ENCODE measurements around the gene RAB34.
"Not testable (repeated sequence)": the region's sequence is repeated elsewhere in the genome, so short reads cannot be mapped to it uniquely, and the experiment has no call there.

Gene RAB34

DNA sequence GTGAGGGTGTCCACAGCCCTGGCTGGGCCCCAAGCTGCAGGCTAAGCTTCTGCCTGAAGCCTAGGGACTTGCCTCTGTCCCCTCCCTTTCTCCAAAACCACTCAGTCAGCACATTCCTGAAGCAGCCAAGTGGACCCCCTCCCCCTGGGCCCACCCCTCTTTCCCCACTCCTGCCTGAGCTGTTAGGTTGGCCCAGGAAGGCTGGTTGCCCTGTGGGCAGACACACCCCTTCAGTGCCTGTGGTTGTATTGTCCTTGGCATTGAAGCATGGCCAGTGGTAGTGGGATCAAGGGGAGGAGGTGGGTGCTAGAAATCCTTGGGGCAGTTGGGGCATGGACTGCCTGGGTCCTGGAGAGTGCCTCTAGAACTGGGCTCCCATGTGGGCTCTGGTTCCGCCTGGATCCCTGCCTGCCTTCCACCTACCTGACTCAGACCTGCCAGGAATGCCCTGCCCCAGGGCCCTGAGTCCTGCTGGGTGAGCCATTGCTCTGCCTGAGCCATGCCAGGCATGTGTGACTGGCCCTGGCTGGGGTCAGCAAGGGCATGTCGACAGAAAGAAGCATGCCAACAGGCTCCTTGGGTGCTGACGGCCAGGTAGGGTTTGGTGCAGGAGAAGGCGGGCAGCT, 28.2 kb upstream of the RAB34 start:
- no peak for DNase-seq

DNA sequence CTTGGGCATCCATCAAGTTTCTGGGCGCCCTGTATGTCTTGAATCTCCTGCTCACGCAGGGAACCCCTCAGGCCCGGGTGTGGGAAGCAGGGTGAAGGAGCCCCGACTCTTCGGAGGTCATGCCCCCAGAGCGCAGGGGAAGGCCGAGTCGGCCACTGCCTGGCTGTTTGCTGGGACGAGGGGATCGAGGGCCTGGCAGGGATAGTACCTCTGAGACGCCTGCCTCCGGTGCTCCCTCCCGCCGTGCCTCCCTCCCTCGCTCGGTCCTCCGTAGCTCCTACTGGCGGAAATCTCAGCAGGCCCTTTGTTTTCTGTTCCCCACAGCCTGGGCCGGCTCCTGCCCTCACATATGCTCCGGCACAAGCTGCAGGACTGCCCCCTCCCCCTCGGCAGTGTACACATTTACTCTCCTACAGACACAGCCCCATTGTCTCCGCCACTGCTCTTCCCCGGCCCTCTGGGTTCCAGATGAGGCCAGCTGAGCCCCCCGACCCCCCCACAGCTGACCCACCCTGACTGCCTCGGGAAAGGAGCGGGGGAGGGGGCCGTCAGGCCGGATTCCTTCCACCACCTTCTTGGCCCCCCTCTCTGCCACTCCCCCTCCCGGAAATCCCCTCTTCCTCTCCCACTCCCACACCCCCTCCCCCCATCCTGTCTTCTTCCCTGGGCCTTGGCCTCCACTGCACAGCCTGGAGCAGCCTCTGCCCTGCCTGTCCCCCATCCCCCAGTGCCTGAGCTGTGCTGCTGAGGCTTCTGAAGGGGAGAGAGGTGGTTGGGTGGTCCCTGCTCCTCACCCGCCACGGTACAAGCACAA, 27.5 kb upstream of the RAB34 start:
- DNase-seq = no peak

DNA sequence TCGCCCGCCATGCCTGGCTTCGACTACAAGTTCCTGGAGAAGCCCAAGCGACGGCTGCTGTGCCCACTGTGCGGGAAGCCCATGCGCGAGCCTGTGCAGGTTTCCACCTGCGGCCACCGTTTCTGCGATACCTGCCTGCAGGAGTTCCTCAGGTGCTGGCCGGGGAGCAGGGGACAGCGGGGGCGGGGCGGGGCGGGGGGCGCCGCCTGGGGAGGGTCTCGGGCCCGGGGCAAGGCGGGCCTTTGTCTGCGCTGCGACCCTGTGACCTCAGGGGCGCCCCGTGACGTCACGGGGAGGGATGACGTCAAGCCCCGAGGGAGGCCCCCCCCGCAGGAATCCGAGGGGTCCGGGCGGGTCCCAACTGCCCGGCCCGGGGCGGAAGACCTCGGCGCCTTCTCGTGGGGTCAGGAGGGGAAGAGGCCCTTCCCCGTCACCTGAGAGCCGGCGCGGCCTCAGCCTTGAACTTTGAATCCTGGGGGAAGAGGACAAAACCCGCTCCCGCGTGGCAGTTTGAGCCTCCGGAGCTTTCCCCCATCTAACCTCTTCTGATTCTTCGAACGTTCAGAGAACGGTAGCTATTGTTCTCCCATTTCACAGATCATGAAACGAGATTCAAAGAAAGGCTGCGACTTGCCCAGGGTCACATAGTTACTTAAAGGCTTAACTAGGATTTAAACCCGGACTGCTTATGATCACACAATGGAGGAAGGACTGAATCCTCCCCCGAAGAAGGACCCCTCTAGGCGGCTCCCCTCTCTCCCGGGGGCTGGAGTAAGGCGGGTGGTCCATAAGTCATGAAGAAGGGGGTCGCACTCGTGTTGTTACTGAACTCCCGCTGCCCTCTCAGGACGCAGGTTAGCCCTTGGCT, 26.7 kb upstream of the RAB34 start:
- DNase-seq = peak; percentile 49

DNA sequence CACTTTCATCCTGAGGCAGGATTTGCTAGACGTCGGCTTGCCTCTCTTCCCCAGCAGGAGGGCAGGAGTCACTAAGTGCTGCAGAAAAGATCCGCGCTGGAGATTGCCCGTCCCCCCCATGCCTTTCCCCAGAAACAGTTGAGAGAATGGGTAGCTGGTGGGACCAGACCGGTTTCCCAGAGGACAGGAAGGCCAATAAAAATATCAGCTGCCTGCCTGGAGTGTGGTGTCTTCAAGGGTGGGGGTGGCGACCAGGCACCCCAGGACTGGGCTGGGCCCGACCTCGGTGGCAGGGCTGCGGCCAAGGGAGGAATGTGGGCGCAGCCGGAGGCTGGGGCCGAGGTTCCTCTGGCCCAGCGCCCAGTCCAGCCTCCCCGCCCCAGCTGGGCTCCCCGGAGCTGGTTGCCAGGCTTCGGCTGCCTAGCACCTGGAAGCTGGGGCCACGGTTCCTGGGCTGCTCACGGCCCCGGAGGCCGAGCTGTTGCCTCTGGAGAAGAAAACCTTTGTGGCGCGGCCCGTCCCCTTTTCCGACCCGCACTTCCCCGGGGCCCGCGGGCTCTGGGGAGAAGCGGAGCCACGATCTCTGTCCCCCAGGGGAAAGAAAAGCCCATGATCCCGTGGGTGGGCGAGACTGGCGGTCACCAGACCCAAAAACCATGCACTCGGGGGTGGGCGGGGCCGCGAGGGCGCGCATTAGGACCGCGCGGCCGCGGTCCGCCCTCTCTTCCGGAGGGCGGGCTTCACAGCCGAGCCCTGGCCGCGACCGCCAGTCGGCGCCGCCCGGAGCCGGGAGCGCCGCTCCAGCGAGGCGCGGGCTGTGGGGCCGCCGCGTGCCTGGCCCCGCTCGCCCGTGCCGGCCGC, 25.8 kb upstream of the RAB34 start, which contains the start of gene TRAF4:
Gene TRAF4 (plus strand): TSS at position 769 of the 861 bp plus-strand sequence. CDS start 102 bp downstream, outside the sequence.
- DNase-seq = peak; percentile 73

DNA sequence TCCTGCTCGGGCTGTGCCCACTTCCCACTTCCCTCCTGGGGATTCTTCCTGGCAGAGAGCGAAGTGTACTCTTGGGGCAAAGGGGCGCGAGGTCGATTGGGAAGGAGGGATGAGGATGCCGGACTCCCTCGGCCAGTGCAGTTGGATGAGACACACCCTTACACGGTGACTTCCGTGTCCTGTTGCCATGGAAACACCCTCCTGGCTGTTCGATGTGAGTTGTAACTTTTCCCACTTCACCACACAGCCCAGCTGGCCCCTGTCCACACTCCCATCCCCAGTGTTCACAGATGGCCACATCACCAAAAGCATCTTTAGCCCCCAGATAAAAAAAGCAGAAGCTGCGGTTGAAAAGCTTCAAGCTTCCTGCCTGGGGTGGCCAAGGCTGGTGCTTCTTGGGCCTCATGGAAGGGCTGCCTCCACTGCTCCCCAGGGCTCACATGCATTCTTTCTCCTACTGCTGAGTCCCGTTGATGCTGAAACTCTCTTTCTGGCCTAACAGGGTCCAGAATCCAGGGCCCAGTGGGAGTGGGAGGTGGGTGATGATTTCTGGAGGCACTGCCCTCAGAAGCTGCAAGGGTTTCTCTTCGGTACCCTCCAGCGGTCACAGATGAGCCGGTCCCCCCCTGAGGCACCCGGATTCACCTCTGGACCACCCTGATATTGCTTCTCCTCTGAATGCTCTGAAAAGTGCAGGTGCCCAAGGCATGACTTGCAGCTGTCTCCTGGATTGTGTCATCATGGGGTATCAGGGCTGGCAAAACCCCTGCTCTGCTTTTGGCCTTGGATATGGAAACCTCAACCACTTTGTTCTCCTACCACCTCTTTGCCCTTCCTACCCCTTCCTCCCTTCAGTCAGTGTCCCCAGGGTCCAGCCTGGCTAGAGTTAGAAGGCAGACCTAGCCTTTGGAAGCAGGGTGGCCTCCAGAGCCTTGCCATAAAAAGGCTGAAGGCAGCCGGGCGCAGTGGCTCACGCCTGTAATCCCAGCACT, 24.0 kb upstream of the RAB34 start:
- no peak for DNase-seq

DNA sequence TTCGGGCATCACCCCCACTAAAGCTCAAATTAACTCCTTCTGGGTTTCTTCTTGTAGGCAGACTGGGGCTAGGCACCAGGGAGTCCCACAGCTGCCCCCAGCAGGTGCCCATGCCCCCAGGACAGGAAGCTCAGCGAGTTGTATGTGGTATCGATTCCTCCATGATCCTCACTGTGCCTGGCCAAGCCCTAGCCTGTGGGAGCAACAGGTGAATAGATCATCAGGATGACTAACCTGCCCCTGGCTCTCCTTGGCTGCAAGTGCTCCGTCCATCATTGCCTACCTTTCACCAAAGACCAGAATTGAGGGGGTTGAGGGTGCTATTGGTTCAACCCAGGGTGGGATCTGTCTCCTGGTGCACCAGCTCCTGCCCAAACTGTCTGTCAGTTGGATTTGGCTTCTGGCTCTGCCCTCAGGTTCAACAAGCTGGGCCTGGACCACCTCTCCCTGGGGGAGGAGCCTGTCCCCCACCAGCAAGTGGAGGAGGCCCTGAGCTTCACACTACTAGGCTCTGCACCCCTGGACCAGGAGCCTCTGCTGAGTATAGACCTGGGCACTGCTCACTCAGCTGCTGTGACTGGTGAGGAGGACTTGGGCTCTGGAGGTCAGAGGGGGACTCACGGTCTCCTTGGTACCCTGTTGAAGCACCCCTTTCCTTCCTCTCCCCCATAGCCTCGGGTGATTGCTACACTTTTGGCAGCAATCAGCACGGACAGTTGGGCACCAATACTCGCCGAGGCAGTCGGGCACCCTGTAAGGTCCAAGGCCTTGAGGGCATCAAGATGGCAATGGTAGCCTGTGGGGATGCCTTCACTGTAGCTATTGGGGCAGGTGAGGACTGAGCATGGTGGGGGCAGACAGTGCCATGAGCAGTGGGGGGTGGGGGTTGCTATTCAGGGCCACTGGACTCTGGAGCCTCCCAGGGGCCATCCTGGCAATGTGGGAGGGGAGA, 23.0 kb upstream of the RAB34 start:
- no peak for DNase-seq

DNA sequence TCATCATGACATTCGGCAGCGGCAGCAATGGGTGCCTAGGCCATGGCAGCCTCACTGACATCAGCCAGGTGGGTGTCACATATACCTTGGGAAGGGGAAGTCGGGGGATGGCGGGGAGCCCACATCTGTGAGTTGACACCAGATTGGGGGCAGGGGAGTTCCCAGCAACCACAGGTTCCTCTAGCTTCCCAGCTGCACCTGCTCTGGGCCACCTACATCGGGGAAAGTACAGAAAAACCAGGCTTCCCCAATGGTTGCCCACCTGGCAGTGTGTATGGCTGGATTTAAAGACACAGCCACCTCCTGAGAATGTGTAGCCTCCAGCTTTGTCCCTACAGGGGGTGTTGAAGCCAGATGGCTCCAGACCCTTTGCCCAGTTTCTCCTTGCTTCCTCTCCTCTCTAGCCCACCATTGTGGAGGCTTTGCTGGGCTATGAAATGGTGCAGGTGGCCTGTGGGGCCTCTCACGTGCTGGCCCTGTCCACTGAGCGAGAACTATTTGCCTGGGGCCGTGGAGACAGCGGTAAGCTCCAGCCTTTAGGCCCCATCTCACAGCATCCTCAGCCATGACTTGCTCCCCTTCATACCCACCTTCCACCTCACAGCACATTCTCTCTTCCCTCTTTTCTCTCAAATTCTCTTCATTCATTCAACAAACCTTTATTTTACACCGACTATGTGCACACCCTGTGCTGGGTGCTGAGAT, 21.2 kb upstream of the RAB34 start:
- DNase-seq = peak; percentile 67

DNA sequence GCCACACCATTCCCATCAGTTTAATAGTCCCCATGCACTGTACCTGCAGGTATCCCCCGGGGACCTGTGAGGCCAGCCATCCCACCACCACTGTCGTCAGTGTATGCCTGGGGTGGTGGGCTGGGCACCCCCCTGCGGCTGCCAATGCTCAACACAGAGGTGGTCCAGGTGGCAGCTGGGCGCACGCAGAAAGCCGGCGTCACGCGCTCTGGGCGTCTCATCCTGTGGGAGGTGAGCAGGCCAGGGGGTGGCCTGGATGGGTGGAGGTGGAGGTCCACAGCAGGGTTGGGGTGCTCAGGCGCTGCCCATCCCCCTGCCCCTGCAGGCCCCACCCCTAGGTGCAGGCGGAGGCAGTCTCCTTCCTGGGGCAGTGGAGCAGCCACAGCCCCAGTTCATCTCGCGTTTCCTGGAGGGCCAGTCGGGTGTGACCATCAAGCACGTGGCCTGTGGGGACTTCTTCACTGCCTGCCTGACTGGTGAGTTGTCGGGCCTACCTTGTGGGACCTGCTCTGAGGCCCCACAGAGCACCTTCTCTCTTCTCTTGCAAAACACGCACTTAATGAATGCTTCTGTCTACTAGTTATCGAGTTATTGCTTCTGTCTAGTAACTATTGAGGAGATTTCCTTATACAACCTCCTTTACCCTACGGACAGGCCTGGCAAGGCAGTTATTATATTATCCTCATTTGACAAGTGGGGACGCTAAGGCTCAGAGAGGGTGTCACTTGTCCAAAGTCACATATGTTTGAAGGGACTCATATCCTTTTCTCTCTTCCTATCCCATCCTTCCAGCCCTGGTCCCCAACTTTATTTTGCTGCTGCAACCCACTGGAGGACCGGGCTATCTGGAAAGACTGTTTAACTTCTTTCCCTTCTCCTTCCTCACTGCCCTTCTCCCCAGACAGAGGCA, 20.4 kb upstream of the RAB34 start:
- DNase-seq = no peak

DNA sequence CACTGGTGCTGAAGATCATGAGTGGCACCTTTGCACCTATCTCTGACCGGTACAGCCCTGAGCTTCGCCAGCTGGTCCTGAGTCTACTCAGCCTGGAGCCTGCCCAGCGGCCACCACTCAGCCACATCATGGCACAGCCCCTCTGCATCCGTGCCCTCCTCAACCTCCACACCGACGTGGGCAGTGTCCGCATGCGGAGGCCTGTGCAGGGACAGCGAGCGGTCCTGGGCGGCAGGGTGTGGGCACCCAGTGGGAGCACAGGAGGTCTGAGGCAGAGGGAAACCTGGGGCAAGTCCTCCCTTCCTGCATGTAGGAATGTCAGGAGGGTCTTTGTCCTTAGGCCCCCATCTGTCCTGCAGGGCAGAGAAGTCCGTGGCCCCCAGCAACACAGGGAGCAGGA, 19.6 kb upstream of the RAB34 start:
- no peak for DNase-seq

DNA sequence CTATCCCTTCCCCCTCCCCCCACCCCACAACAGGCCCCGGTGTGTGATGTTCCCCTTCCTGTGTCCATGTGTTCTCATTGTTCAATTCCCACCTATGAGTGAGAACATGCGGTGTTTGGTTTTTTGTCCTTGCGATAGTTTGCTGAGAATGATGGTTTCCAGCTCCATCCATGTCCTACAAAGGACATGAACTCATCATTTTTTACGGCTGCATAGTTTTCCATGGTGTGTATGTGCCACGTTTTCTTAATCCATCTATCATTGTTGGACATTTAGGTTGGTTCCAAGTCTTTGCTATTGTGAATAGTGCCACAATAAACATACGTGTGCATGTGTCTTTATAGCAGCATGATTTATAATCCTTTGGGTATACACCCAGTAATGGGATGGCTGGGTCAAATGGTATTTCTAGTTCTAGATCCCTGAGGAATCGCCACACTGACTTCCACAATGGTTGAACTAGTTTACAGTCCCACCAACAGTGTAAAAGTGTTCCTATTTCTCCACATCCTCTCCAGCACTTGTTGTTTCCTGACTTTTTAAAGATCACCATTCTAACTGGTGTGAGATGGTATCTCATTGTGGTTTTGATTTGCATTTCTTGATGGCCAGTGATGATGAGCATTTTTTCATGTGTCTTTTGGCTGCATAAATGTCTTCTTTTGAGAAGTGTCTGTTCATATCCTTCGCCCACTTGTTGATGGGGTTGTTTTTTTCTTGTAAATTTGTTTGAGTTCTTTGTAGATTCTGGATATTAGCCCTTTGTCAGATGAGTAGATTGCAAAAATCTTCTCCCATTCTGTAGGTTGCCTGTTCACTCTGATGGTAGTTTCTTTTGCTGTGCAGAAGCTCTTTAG, 18.5 kb upstream of the RAB34 start:
- not testable (repeated sequence) for DNase-seq

DNA sequence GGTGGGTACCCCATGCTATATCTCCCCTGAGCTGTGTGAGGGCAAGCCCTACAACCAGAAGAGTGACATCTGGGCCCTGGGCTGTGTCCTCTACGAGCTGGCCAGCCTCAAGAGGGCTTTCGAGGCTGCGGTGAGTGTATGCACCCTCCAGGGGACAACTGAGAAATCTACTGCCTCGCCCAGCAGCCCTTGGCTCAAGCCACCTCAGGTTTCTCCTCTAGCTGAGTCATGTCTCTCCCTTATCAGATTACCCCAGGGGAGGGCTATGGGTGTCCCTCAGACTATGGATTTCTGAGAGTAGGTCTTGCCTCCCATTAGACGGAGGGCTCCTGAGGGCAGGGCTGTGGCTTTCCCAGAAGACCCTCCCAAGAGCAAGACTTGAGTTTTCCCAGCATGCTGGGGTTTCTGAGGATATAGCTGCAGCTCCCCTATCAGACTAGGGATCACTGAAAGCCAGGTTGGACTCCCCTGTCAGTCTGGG, 17.6 kb upstream of the RAB34 start:
- DNase-seq = no peak

DNA sequence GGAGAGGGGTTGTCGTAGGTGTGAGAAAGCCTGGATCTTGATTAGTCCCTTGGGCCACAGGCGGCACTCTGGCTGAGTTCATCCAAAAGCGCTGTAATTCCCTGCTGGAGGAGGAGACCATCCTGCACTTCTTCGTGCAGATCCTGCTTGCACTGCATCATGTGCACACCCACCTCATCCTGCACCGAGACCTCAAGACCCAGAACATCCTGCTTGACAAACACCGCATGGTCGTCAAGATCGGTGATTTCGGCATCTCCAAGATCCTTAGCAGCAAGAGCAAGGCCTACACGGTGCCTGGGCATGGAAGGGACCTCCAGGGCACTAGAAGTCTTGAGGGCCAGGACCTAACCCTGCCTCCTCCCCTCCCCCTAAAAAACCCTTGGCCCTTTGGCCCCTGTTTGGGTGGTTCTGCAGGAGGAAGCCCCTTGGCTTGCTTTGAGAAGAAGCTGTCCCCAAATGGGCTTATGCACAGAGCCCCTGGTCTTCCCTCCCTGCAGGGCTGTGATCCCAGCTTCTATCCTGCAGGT, 17.1 kb upstream of the RAB34 start:
- no peak for DNase-seq

DNA sequence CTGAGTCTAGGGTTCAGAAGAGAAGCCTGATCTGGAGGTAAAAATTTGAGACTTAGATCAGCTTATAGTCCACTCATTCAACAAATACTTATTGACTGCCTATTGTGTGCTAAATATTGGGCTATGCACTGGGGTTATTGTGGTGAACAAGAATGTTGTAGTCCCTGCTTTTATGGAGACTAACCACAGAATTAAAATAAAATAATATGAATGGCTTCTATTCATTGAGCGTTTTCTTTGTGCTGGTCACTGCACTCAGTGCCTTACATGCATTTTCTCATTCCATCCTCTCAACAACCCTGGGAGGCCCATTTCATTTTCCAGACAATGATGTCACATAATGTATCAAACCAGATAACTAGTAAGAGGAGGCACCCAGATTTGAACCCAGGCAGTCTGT, 15.7 kb upstream of the RAB34 start:
- no peak for DNase-seq

DNA sequence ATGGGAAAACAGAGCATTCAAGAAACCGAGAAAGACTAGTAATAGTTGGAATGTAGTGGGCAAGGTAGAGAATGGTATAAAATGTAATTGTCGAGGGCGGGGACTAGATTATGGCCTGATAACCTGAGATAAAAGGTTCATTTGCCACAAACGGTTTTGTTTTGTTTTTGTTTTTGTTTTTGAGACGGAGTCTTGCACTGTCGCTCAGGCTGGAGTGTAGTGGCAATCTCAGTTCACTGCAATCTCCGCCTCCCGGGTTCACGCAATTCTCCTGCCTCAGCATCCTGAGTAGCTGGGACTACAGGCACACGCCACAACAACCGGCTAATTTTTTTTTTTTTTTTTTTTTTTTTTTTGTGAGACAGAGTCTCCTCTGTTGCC, 12.3 kb upstream of the RAB34 start:
- DNase-seq = no peak

DNA sequence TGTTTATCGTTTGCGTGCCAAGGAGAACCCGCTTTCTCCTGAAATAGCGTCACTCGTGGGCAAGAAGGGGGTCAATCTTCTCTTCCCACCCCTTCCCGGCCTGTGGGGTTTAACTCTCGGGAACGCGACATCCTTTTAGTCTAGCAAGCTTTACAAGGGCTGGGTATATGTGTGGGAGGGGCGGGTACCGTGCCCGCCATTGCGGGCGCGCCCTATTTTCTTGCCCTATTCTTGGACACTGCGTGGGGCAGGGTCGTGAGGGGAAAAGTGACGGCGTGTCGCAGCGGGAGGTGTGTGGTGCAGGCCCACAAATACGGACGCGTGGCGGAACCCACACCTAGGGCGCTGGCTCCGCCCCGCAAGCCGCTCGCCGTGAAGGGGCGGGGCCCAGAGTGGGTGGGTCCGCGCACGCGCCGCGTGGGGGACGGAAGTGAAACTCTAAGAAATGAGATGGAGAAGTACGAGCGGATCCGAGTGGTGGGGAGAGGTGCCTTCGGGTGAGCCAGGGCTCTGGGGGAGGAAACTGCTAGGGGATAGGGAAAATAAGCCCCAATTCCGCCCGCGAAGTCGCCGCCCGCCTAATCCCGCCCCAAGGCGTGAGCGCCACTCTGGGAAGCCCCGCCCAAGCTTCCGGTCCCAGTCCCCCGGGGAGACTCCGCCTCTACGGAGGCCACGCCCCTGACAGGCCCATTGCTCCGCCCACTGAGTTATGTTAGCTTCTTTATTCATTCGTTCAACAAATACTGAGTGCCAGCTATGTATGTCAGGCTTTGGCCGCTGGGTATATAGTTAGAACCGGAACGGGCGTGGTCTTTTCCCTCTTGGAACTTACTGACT, 10.9 kb upstream of the RAB34 start, which contains the start of gene NEK8:
Gene NEK8 (plus strand): TSS at position 425 of the 837 bp plus-strand sequence. CDS start 26 bp downstream, at position 451.
- peak; percentile 95 for DNase-seq

Measured in stimulated activated naive CD4-positive, alpha-beta T cell treated with Interleukin-2 at 50 U/mL for 16 hours (primary cell).